Measurements from ENCODE around the gene POLE. TPM values are rescaled to one million over a fixed set of nuclear protein-coding genes. Genes with fewer than 3 reads are reported as not detected.

POLE gene
- total and polyA plus RNA-seq, 10 of the 15 experiments (the other 5 are each of a cell fraction or from before 2014, with no cell fraction given) = 2.3 to 103 (median 37.1) TPM

GRCh38 chr12:132593521-132593920 lies 93.6 kb downstream of the POLE start:
- ChIA-PET POLR2A (no interaction called here), SMC1A (ENCODE audit: uncharacterized antibody, unreplicated experiment) (no interaction called here), RAD21 (ENCODE audit: unreplicated experiment) (no interaction called here), CTCF (no interaction called here)
- Histone ChIP-seq H4K20me1 (ENCODE audit: control insufficient read depth, insufficient read depth) (no peaks in the 10 kb centered on the region), H3K27ac (ENCODE audit: control insufficient read depth, insufficient read depth) (no peak overlapping the region), H3K36me3 (ENCODE audit: control insufficient read depth in 2 of 2, insufficient read depth in 2 of 2, low read length in 1 of 2) (no peaks in the 10 kb centered on the region), H3K4me3 (no peak overlapping the region), H3K27me3 (replicated peaks in 1 of 2; ENCODE audit: control insufficient read depth in 2 of 2, insufficient read depth in 2 of 2, low read length in 1 of 2) (no peaks in the 10 kb centered on the region), H2AFZ (ENCODE audit: control insufficient read depth, low read depth, low read length) (no peak overlapping the region), H3K79me2 (ENCODE audit: control insufficient read depth, insufficient read depth, low read length) (no peaks in the 10 kb centered on the region), H3K4me2 (ENCODE audit: control insufficient read depth, insufficient read depth) (no peak overlapping the region), H3K9ac (ENCODE audit: control insufficient read depth, insufficient read depth, low read length) (no peak overlapping the region), H3K9me3 (replicated peaks; ENCODE audit: control insufficient read depth, insufficient read depth, low read length) (no peaks in the 10 kb centered on the region), H3K4me1 (ENCODE audit: control insufficient read depth, insufficient read depth, low read length) (no peaks in the 10 kb centered on the region)
- no TSS peak for BruUV-seq (replicated peaks)
- WGBS (ENCODE audit: insufficient coverage, insufficient replicate concordance, low lambda C conversion rate, missing lambda C conversion rate) = 74% methylated on average over 18 of the region's 18 CpGs
- DNase-seq (ENCODE audit: low read depth, low spot score) = no peak
- intact Hi-C loops (cut with micrococcal nuclease; ENCODE audit: unreplicated experiment) = no loop called here
- ATAC-seq = no peak
- in situ Hi-C loops (cut with MboI) = no loop called here
- no peak for TF ChIP-seq MTA3 (IDR thresholded peaks at IDR 0.05; ENCODE audit: borderline replicate concordance, low read length)
- TF ChIP-seq ZBED1 (IDR thresholded peaks at IDR 0.05; ENCODE audit: borderline replicate concordance) = no peak
- TF ChIP-seq PAX8 (IDR thresholded peaks at IDR 0.05) = no peak
- no peak for TF ChIP-seq LARP7 (IDR thresholded peaks at IDR 0.05)
- FAIRE-seq = no peak

DNA sequence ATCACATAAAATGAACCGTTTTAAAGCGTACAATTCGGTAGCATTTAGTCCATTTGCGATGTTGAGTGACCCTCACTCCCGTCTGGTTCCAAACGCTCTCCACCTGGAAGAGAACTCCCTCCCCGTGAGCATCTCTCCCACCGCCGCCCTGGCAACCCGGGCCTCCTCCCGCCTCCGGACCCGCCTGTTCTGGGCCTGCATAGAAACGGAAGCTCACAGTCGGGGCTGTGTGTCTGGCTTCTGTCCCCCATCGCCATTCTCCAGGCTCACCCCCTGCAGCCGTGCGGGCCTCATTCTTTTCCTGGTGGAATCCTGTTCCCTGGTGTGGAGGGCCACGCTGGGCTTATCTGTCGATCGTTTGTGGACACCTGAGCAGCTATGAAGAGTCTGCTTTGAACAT lies 94.1 kb downstream of the POLE start:
- in situ Hi-C loops (cut with MboI) = no loop called here
- WGBS (ENCODE audit: insufficient coverage, insufficient replicate concordance, low lambda C conversion rate, missing lambda C conversion rate) = 80% methylated on average over 19 of the region's 21 CpGs
- TF ChIP-seq SMARCA5 (IDR thresholded peaks at IDR 0.05) (no peak), IRF4 (IDR thresholded peaks at IDR 0.05; ENCODE audit: low read depth, low read length) (no peak), MYC (IDR thresholded peaks at IDR 0.05; ENCODE audit: insufficient read depth, insufficient read length, insufficient replicate concordance, low read length, severe bottlenecking) (no peak), RELA (IDR thresholded peaks at IDR 0.05; ENCODE audit: borderline replicate concordance, partially characterized antibody) (no peak), MYB (IDR thresholded peaks at IDR 0.05; ENCODE audit: borderline replicate concordance, low read depth, low read length) (no peak), ZSCAN29 (IDR thresholded peaks at IDR 0.05) (no peak), KDM1A (IDR thresholded peaks at IDR 0.05; ENCODE audit: borderline replicate concordance) (no peak)
- TF ChIP-seq, protein P1, sequence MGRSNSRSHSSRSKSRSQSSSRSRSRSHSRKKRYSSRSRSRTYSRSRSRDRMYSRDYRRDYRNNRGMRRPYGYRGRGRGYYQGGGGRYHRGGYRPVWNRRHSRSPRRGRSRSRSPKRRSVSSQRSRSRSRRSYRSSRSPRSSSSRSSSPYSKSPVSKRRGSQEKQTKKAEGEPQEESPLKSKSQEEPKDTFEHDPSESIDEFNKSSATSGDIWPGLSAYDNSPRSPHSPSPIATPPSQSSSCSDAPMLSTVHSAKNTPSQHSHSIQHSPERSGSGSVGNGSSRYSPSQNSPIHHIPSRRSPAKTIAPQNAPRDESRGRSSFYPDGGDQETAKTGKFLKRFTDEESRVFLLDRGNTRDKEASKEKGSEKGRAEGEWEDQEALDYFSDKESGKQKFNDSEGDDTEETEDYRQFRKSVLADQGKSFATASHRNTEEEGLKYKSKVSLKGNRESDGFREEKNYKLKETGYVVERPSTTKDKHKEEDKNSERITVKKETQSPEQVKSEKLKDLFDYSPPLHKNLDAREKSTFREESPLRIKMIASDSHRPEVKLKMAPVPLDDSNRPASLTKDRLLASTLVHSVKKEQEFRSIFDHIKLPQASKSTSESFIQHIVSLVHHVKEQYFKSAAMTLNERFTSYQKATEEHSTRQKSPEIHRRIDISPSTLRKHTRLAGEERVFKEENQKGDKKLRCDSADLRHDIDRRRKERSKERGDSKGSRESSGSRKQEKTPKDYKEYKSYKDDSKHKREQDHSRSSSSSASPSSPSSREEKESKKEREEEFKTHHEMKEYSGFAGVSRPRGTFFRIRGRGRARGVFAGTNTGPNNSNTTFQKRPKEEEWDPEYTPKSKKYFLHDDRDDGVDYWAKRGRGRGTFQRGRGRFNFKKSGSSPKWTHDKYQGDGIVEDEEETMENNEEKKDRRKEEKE (IDR thresholded peaks at IDR 0.05) = no peak
- TF ChIP-seq, protein P2, sequence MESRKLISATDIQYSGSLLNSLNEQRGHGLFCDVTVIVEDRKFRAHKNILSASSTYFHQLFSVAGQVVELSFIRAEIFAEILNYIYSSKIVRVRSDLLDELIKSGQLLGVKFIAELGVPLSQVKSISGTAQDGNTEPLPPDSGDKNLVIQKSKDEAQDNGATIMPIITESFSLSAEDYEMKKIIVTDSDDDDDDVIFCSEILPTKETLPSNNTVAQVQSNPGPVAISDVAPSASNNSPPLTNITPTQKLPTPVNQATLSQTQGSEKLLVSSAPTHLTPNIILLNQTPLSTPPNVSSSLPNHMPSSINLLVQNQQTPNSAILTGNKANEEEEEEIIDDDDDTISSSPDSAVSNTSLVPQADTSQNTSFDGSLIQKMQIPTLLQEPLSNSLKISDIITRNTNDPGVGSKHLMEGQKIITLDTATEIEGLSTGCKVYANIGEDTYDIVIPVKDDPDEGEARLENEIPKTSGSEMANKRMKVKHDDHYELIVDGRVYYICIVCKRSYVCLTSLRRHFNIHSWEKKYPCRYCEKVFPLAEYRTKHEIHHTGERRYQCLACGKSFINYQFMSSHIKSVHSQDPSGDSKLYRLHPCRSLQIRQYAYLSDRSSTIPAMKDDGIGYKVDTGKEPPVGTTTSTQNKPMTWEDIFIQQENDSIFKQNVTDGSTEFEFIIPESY (IDR thresholded peaks at IDR 0.05) = no peak
- ChIA-PET SMC1A (ENCODE audit: uncharacterized antibody, unreplicated experiment) (no interaction called here), CTCF (no interaction called here), POLR2A (no interaction called here), RAD21 (ENCODE audit: unreplicated experiment) (no interaction called here)
- Histone ChIP-seq H3K27ac (ENCODE audit: control insufficient read depth, insufficient read depth) (no peak overlapping the region), H3K36me3 (ENCODE audit: control insufficient read depth in 2 of 2, insufficient read depth in 2 of 2, low read length in 1 of 2) (no peaks in the 10 kb centered on the region), H3K4me3 (no peak overlapping the region), H3K4me1 (ENCODE audit: control insufficient read depth, insufficient read depth, low read length) (no peaks in the 10 kb centered on the region), H3K9me3 (replicated peaks; ENCODE audit: control insufficient read depth, insufficient read depth, low read length) (no peaks in the 10 kb centered on the region), H3K27me3 (replicated peaks in 1 of 2; ENCODE audit: control insufficient read depth in 2 of 2, insufficient read depth in 2 of 2, low read length in 1 of 2) (no peaks in the 10 kb centered on the region), H3K4me2 (ENCODE audit: control insufficient read depth, insufficient read depth) (no peak overlapping the region), H2AFZ (ENCODE audit: control insufficient read depth, low read depth, low read length) (no peak overlapping the region), H3K79me2 (ENCODE audit: control insufficient read depth, insufficient read depth, low read length) (no peaks in the 10 kb centered on the region), H3K9ac (ENCODE audit: control insufficient read depth, insufficient read depth, low read length) (no peak overlapping the region), H4K20me1 (ENCODE audit: control insufficient read depth, insufficient read depth) (no peaks in the 10 kb centered on the region)
- FAIRE-seq (no peak), ATAC-seq (no peak), DNase-seq (ENCODE audit: low read depth, low spot score) (no peak)
- intact Hi-C loops (cut with micrococcal nuclease; ENCODE audit: unreplicated experiment) = no loop called here
- BruUV-seq (replicated peaks) = no TSS peak

Measured in GM12878 (cell line).